Suppressor macrophage treated with lipopolysaccharide for 1 hour (primary cell): ENCODE data around the gene FZR1.

Source experiments
- DNase-seq, 3 donors: peaks; one replicate each; pipeline ENCODE4 v3.0.0-alpha.2; 2020 to 2022

FZR1 gene

DNA sequence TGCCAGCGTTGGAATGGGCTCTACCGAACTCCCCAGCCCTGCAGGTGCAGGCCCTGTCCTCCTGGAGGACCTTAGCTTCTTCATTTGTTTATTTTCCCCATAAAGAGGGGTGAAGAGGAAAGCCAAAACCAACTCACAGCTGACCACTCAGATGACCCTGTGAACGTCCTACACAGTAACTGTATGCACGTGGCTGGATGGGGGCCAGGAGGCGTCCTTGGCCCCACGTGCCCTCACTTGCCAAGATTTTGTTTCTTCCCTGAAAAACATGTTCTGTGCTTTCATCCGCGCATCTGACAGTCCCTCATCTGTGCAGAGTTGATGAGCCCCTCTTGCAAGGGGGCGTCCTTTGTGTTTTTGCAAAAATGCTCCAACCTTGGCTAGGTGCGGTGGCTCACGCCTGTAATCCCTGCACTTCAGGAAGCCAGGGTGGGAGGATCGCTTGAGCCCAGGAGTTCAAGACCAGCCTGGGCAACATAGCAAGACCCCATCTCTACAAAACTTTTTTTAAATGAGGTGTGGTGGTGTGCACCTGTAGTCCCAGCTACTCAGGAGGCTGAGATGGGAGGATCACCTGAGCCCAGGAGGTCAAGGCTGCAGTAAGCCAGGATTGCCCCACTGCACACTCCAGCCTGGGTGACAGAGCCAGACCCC, 27.6 kb downstream of the FZR1 start:
- no peak for DNase-seq

DNA sequence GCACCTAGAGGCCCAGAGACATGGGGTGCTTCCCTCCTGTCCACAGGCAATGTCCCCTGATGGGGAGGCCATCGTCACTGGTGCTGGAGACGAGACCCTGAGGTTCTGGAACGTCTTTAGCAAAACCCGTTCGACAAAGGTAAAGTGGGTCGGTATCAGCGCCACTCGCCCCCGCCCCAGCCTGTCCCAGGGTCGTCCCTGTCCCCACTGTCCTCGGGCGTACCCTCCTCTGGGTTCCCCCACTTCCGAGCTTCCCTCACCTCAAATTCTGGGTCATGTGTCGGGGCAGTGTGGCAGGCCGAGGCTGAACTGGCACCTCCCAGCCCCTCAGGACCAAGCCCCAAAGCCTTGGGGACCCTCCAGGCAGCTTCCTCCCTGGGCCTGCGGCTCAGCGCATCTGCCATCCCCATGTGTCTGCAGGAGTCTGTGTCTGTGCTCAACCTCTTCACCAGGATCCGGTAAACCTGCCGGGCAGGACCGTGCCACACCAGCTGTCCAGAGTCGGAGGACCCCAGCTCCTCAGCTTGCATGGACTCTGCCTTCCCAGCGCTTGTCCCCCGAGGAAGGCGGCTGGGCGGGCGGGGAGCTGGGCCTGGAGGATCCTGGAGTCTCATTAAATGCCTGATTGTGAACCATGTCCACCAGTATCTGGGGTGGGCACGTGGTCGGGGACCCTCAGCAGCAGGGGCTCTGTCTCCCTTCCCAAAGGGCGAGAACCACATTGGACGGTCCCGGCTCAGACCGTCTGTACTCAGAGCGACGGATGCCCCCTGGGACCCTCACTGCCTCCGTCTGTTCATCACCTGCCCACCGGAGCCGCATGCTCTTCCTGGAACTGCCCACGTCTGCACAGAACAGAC, 28.5 kb downstream of the FZR1 start:
- DNase-seq = no peak

DNA sequence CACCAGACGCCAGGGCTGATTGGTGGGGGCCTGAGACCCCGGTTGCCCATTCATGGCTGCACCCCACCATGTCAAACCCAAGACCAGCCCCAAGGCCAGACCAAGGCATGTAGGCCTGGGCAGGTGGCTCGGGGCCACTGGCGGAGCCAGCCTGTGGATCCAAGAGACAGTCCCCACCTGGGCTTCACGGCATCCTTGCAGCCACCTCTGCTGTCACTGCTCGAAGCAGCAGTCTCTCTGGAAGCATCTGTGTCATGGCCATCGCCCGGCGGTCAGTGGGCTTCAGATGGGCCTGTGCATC, 29.1 kb downstream of the FZR1 start:
- no peak for DNase-seq

DNA sequence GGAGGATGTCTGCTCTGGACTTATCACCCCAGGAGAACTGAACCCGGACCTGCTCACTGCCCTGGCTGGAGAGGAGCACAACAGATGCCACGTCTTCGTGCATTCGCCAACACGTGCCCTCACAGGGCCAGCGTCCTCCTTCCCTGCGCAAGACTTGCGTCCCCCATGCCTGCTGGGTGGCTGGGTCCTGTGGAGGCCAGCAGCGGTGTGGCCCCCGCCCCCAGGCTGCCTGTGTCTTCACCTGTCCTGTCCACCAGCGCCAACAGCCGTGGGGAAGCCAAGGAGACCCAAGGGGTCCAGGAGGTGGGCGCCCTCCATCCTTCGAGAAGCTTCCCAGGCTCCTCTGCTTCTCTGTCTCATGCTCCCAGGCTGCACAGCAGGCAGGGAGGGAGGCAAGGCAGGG, 29.5 kb downstream of the FZR1 start:
- no peak for DNase-seq

DNA sequence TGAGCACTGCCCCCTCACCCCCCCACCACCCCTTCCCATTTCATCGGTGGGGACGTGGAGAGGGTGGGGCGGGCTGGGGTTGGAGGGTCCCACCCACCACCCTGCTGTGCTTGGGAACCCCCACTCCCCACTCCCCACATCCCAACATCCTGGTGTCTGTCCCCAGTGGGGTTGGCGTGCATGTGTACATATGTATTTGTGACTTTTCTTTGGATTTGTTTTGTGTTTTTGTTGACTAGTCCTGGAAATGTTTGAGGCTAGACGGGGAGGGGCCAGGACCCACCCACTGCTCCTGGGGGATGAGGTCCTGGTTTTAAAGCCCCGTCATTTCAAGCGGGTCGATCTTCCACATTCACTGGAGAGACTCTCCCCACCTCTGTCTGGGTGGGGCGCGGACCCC, 29.9 kb downstream of the FZR1 start:
- no peak for DNase-seq

DNA sequence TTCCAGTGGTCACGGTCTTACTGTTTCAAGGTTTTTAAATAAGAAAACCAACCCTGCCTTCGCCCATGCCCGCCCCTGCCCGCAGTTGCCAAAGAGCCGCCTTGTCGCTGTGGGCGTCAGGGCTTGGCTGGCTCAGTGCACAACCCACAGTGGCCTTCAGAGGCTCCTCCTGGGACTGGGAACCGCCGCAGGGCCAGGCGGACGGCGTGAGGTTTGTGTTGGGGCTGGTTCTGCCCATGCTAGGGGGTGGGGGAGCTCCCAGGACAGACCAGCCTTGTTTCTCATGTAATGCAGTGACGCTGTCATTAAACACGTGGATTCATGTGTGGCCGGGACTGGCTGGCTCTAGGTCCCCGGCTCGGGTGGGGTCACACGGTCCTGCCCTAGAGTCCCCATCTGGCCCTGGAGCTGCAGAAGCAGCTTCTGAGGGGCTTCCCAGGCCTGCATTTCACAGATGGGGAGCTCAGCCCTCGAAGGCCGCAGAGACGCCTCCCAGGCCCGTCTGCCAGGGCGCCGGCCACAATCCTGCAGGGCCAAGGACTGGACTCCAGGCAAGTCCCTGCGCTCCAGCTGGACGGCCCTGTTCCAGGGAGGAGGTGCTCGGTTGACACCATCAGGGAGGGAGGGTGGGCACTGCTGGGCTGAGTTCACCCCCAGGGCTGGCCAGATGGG, 30.5 kb downstream of the FZR1 start:
- peak in 2 of 3 donors; percentile 39 to 40 for DNase-seq

DNA sequence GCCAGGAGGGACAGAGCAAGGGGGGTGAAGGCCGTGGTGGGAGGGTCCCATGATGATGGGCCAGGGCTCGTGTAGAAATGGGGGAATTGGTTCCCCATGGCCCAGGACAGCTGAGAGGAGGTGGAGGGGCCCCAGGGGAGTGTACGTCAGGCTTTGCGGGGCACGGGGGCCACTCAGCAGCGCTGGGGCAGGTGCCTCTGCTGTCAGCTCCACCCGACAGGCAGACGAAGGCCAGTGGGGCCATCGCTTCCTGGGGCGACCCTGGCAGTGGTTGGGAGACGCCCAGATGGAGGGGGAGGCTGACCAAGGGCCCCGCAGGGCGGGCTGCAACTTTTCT, 31.0 kb downstream of the FZR1 start:
- no peak for DNase-seq

DNA sequence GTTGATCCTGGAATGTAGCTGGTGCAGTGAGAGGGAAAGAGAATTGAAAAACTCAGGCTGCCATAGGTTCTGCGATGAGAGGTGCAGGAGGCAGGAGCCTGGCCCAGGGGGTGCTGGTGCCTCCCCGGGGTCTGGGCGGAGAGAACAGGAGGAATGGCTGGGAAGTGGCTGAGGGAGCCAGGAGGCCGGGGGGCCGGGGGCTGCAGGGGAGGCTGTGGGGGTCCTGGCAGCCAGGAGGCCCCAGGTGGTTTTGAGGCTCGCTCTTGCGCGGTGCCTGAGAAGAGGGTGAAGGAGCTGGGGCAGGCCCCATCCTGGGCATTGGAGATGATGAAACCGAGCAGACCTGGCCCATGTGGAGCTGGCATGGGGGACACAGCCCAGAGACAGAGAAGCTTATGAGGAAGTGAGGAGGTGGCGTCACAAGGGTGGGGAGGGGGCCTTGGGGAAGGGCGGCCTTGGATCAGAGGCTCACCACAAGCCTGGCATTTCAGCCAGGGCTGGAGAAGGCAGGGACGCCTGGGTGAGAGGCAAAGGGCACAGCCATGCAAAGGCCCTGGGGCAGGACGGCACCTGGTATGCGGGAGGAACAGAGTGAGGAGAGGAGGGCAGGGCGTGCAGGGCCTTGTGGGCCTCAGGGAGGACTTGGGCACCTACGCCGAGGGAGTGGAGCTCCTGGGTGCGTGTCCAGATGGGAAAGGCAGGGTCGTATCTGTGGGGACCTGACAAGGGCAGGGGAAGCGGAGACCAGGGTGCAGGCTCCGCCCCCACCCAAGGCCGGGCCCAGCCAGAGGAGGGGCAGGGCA, 31.5 kb downstream of the FZR1 start:
- DNase-seq = no peak

DNA sequence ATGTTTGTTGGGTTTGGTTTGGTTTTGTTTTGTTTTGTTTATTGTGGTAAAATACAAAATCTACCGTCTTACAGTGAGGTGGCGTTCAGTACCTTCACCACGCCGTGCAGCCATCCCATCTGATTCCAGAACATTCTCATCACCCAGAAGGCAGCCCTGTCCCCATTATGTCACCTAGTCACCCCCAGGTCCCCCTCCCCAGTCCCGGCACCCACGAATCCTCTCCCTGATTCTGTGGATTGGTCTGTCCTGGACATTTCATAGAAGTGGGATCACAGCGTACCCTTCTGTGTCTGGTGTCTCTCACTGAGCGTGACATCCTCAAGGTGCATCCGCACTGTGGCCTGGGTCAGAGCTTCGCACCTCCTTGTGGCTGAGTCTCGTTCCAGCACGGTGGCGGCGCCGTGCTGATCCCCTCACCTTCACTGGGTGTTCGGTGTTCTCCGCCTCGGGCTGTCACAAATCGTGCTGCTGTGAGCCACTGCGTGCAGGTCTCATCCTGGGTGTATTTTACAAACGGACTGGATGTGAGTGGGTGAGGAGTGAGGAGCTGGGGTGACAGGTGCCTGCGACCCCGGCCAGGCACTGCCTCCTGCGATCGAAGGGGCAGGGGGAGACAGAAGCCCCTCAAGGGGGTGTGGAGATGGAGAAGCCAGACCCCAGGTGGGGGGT, 32.3 kb downstream of the FZR1 start:
- no peak for DNase-seq

DNA sequence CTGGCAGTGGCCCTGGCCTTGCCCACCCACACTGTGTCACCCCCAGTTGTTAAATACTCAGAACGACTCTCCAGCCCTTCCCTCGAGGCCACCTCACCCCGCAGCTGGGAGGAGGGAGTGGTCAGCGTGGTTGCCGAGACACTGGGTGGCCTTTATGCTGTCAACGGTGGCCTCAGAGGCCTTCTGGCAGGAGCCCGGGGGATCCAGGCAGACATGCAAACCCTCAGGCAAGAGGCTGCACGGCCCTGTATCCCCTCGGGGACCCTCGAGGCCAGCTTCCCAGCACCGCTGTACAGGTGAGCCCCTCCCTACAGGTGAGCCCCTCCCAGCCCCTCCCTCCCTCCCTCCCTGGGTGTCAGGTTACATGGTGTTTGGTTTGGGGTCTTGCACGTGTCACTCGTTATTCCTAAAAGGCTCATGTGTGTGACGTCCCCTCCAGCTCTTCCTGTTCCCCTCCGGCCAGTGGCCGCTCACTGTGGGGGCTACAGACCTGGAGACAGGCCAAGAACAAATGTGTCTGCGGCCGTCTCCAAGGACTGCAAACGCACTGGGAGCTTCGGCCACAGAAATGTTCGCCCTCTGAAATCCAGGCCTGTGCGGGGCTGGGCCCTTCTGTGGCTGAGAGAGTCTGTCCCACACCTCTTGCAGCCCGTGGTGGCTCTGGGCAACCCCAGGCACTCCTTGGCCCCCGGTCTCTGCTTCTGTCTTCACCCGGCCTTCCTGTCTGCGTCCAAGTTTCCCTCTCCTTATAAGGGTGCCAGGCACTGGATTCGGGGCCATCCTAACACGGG, 33.0 kb downstream of the FZR1 start, which contains the start of gene TEKTIP1:
TSS of gene TEKTIP1 (plus strand) at position 210 of the 791 bp plus-strand sequence. CDS start at position 214, 4 bp downstream.
- DNase-seq = no peak

DNA sequence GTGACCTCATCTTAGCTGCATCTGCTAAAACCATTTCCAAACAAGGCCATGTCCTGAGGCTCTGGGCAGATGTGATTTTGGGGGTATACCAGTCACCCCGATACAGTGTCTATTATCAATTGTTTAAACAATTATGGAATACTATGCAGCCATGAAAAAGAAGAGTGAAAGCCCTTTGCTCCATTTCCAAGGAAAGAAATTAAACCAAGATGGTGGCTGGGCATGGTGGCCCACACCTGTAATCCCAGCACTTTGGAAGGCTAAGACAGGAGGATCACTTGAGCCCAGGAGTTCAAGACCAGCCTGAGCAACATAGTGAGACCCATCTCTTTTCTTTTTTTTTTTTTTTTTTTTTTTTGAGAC, 33.6 kb downstream of the FZR1 start:
- DNase-seq = no peak

DNA sequence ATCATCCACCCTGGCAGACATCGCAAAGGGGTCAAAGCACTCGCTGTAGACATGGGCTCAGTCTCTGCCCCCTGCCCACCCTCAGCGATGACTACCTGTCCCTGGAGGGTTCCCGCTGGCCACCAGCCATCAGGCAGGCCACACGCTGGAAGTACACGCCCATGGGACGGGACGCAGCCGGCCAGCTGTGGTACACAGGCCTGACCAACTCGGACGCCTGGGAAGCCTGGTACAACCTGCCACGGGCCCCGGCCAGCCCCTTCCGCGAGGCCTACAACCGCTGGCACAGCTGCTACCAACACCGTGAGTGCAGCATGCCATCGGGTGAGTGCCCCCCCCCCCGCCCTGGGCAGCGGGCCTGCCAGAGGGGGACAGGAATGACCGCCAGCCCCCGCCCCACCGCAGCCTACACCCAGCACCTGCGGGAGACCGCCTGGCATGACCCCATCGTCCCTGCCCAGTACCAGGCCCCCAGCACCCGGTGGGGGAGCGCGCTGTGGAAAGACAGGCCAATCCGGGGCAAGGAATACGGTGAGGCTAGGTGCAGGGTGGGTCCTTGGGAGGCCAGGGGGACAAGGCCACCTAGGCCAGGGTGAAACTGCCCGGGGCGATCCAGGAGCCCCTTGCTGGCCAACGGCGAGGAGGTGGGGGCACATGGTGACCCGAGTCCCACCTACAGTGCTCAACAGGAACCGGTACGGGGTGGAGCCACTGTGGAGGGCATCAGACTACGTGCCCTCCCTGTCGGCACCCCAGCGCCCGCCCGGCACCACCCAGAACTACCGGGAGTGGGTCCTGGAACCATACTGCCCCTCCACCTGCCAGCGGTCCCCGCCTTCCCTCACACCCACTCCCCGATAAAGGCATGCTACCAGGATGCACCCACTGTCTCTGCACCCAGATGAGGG, 37.3 kb downstream of the FZR1 start:
- DNase-seq = no peak

DNA sequence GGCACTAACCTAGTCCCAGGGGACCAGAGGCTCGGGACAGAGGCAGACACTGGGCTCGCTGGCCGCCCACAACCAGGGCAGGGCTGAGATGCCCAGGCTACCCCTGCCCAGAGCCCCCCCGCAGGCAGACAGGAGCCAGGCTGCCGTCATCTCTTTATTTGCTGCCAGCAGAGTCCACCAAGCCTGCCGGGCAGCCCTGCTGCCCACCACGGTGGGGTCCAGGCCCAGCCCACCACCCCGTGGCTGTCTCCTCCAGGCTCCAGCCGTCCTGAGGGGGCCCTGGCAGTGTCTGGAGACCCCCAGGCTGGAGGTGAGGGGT, 37.9 kb downstream of the FZR1 start:
- no peak for DNase-seq

DNA sequence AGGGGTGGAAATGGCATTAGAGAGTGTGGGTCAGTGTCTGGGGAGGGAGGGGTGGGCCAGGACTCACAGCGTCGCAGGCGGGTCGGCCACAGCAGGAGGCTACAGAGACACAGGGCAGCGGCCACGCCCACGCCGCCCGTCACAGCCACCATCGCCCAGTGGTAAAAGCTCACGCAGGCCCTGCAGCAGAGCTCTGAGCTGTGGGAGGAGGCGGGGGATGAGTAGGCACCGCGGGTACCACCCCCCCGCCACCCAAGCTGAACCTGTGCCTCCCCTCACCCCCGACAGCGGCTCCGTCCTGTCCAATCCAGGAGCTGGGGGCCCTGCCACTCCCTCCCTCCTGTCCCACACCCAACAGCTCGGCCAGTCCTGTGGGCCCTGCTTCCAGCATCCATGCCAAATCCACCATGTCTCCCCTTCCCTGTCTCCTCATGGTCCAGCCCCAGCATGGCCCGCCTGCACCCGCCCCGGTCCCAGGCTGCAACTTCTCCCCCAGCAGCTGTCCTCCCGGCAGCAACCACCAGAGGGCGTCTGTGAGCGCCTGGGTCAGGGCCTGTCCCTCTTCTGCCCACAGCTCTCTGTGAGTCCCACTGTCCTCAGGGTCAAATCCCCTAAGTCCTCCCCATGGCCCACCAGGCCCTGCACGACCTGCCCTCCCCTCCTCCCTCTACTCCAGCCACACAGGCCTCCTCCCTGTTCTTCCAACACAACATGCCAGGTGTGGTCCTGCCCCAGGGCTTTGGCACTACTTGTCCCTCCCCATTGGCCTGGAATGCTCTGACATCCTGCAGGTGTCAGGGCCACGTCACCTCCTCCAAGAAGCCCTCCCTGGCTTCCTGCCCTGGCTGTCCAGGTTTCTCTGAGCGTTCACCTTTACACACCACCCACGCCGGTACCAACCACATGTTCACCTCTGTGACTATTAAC, 38.9 kb downstream of the FZR1 start:
- DNase-seq = peak; percentile 76 to 85 (median 80)

DNA sequence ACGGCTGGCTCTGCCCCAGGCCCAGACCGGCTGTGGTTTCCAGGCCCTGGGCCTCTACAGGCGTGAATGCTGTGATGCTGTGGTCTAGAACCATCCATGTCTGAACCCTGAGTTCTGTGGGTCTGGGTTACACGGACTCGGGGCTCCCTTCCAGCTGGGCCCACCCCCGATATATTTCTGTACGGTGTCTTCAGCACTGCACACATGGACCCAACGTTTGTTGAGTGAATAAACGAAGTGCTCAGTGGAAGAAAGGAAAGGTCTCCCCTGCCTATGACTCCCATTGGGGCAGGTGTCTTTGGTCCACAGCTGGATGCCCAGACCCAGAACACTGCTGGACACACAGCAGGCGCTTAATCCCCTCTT, 39.5 kb downstream of the FZR1 start:
- DNase-seq = no peak

DNA sequence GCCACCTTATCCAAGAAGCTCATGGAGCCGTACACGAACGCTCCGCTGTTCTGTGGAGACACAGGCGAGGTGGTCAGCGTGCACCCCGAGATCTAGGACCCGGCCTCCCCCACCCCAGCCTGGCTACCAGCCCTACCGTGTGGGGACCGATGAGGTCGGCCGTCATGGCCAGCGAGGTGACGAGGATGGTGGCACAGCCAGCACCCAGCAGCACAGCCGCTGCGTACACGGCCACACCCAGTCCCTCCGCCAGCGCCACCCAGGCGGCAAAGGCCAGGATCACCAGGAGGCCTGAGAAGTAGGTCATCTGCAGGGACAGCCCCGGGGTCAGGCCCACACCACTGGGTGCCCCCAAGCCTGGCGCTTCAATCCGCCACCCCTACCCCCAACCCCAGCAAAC, 40.0 kb downstream of the FZR1 start:
- DNase-seq = no peak

DNA sequence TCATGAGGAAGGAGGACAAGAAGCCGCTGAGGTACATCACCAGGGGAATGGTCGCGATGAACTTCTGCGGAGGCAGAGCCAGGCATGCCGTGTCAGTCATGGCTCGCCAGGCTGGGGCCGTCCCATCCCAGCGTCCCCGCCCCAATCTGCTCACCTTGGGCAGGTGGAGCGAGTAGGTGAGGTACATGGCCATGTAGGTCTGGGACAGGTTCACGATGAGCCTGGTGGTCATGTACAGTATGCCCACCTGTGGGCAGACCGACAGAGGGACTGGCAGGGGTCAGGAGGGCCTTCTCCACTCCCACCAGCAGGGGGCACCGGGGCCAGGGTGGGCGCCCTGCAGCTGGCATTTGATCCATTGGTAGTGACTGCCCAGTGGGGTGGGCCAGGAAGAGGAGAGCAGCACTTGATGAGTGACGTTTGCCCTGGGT, 41.2 kb downstream of the FZR1 start:
- DNase-seq = peak in 2 of 3 donors; percentile 42 to 78

DNA sequence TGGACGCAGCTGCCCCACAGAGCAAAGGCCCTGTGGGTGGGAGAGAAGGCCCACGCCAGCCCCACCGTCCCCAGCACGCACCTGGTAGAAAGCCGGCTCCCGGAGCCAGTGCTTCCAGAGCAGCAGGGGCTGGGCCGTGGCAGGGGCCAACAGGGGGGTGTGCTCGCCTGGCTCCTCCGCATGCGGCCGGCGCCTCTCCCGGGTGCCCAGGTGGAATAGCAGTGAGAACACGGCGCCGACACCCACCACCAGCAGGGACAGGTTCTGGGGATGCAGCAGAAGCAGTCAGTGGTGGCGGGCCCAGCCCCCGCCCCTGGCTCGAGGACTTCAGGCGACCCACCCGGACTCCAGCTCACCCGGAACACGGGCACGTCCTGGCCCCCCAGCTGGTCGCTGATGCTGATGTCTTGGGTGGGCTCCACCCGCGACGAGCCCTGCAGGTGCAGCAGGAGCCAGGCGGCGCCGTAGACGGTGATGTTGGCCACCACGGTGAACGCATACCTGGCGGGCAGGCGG, 41.7 kb downstream of the FZR1 start:
- no peak for DNase-seq

DNA sequence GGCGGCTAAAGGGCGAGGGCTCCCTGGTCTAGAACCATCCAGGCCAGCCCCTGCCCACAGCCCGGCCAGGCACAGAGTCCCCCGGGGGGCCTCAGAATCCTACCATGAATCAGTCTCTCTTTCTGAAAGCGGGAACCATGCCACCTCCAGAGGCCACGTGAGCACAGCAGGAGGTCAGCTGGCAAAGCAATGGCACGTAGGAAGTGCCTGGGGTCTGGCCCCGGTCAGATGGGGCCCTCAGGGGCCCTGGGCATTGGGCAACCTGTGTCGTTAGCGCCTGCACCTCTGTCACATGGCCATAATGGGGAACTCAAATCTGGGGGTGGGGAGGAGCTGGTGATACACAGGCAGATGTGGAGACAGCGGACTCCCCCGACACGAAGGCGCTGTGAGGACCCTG, 42.5 kb downstream of the FZR1 start:
- DNase-seq = peak; percentile 74 to 85 (median 76)

DNA sequence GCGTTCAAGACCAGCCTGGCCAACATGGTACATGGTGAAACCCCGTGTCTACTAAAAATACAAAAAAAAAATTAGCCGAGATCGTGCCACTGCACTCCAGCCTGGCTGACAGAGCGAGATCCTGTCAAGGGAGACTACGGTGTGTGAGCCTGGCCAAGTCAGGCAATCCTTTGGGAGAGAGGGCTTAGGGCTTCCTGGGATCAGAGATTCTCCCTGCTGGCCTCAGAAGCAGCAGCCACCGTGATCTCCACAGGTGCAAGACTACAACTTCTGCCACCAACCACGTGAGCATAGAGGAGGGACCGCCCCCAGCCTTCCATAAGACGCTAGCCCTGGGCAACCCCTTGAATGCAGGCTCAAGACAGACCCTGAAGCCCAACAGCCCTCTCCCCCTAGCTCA, 43.7 kb downstream of the FZR1 start:
- DNase-seq = no peak
